GM11168 (cell line): ENCODE results near the gene SRSF9.
"Not testable (repeated sequence)": the region's sequence is repeated elsewhere in the genome, so short reads cannot be mapped to it uniquely, and the experiment has no call there.

Source experiments
- in situ Hi-C: fragments of 300-500 bp; cut with MboI; formaldehyde crosslinking; loops from one replicate; pipeline ENCODE4 v1.12.0; 2022; ENCODE audit warnings: low sequenced_read_pairs; ENCODE audit not compliant: unreplicated experiment

SRSF9 gene

GRCh38 chr12:120469450-120470149 lies at the start of gene SRSF9:
SRSF9 (minus strand) TSS chr12:120469748; CDS start chr12:120469609, 139 bp downstream.
- in situ Hi-C loops, result no loop called here

GRCh38 chr12:120519324-120519723 lies 49.8 kb upstream of the SRSF9 start:
- in situ Hi-C loops, result not testable (repeated sequence)

GRCh38 chr12:120515496-120515895 lies 45.9 kb upstream of the SRSF9 start:
- in situ Hi-C loops, result no loop called here

GRCh38 chr12:120514002-120514401 lies 44.5 kb upstream of the SRSF9 start:
- in situ Hi-C loops, result no loop called here

- in situ Hi-C loops, result no loop called here
These were observed 39.0 kb upstream of the SRSF9 start for GRCh38 chr12:120508537-120508936.

GRCh38 chr12:120504587-120504986 lies 35.0 kb upstream of the SRSF9 start:
- in situ Hi-C loops, result no loop called here

- in situ Hi-C loops, result no loop called here
These were observed 31.0 kb upstream of the SRSF9 start for GRCh38 chr12:120500581-120500980.

GRCh38 chr12:120498870-120499515 lies 29.4 kb upstream of the SRSF9 start:
- in situ Hi-C loops, result no loop called here

- in situ Hi-C loops, result no loop called here
These were observed 28.1 kb upstream of the SRSF9 start for GRCh38 chr12:120497524-120498150.

- in situ Hi-C loops, result no loop called here
These were observed 27.1 kb upstream of the SRSF9 start for GRCh38 chr12:120496413-120497340.

- in situ Hi-C loops, result no loop called here
These were observed 26.3 kb upstream of the SRSF9 start, which contains the start of gene DYNLL1 for GRCh38 chr12:120495731-120496412. DYNLL1 (plus strand) TSS chr12:120496113; CDS start chr12:120496422, 309 bp downstream.

GRCh38 chr12:120495186-120495730 lies 25.7 kb upstream of the SRSF9 start:
- in situ Hi-C loops, result no loop called here

- in situ Hi-C loops, result no loop called here
These were observed 21.4 kb upstream of the SRSF9 start for GRCh38 chr12:120490833-120491512.

- in situ Hi-C loops, result no loop called here
These were observed 20.8 kb upstream of the SRSF9 start for GRCh38 chr12:120490325-120490724.

- in situ Hi-C loops, result no loop called here
These were observed 19.5 kb upstream of the SRSF9 start for GRCh38 chr12:120489018-120489417.

- in situ Hi-C loops, result no loop called here
These were observed 18.6 kb upstream of the SRSF9 start for GRCh38 chr12:120488057-120488640.

GRCh38 chr12:120487552-120487951 lies 18.0 kb upstream of the SRSF9 start:
- in situ Hi-C loops, result not testable (repeated sequence)
